Neural cell (in vitro differentiated cells): Measurements from ENCODE around the gene CYP2W1.

Experiments used
- CTCF ChIP-seq: fragments of 450-650 bp; IDR thresholded peaks from 2 replicates; pipeline ENCODE4 v1.5.1; 2014; ENCODE audit warnings: antibody characterized with exemption, mild to moderate bottlenecking, moderate library complexity; ENCODE audit not compliant: poor library complexity, severe bottlenecking
- EP300 ChIP-seq: fragments of 450-650 bp; conservative IDR thresholded peaks from 2 replicates; pipeline ENCODE4 v1.6.1; 2014; ENCODE audit warnings: antibody characterized with exemption, mild to moderate bottlenecking, moderate library complexity; ENCODE audit not compliant: poor library complexity, severe bottlenecking
- EZH2 ChIP-seq: fragments of 200-600, 300-800 bp; shearing (Covaris generic), sonication (generic); IDR thresholded peaks from 2 replicates; pipeline ENCODE4 v1.6.1; 2014; ENCODE audit warnings: antibody characterized with exemption, low read length, borderline replicate concordance, mild to moderate bottlenecking; ENCODE audit not compliant: insufficient read depth, poor library complexity, severe bottlenecking
- MXI1 ChIP-seq: fragments of 450-650 bp; conservative IDR thresholded peaks from 2 replicates; pipeline ENCODE4 v1.6.1; 2014; ENCODE audit warnings: antibody characterized with exemption, mild to moderate bottlenecking; ENCODE audit not compliant: poor library complexity, severe bottlenecking
- POLR2AphosphoS5 ChIP-seq: IDR thresholded peaks from 2 replicates; pipeline ENCODE4 v1.6.1; 2012
- RAD21 ChIP-seq: fragments of 450-650 bp; conservative IDR thresholded peaks from 2 replicates; pipeline ENCODE4 v1.6.1; 2014; ENCODE audit warnings: antibody characterized with exemption, mild to moderate bottlenecking, moderate library complexity
- REST ChIP-seq: IDR thresholded peaks from 2 replicates; pipeline ENCODE4 v1.6.1; 2012; ENCODE audit warnings: borderline replicate concordance
- SMC3 ChIP-seq: fragments of 450-650 bp; conservative IDR thresholded peaks from 2 replicates; pipeline ENCODE4 v1.6.1; 2014; ENCODE audit warnings: antibody characterized with exemption, mild to moderate bottlenecking, moderate library complexity; ENCODE audit not compliant: poor library complexity

GRCh38 chr7:1010226-1010625 is 27.2 kb downstream of the CYP2W1 start:
- TF ChIP-seq CTCF (no peak), EZH2 (no peak), EP300 (no peak), MXI1 (no peak), POLR2AphosphoS5 (no peak), REST (no peak), RAD21 (no peak), SMC3 (no peak)
